Transverse colon (tissue), 4 donors: ENCODE measurements around the gene PKP4. TPM values are rescaled to one million over a fixed set of nuclear protein-coding genes. Genes with fewer than 3 reads are reported as not detected.

Experiments used
- DNase-seq: peaks from one replicate; pipeline ENCODE4 v3.0.0-alpha.2; 2019
- H3K27ac ChIP-seq, 4 donors: fragments of 200-600 bp; sonication (generic); 2 replicates each; pipeline ENCODE4 v1.5.1; 2016 to 2018; ENCODE audit warnings: inconsistent platforms in 4 of 4
- H3K27me3 ChIP-seq: fragments of 200-600 bp; sonication (generic); 2 replicates; pipeline ENCODE4 v1.5.1; 2017; ENCODE audit warnings: inconsistent platforms
- H3K36me3 ChIP-seq, 4 donors: fragments of 200-600 bp; sonication (generic); 2 replicates each; pipeline ENCODE4 v1.5.1; 2017 to 2019; ENCODE audit warnings: inconsistent platforms in 4 of 4
- H3K4me1 ChIP-seq, 4 donors: fragments of 200-600 bp; sonication (generic); 2 replicates each; pipeline ENCODE4 v1.5.1; 2017 to 2020; ENCODE audit warnings: inconsistent platforms in 4 of 4
- H3K4me3 ChIP-seq, 4 donors: fragments of 200-600 bp; sonication (generic); 1 replicate in 1 of 4; 2 replicates in 3 of 4; pipeline versions ENCODE4 v1.5.1 to v1.6.1; 2017 to 2019; ENCODE audit warnings: inconsistent platforms in 4 of 4
- H3K9me3 ChIP-seq, 2 donors: fragments of 200-600 bp; sonication (generic); 2 replicates each; pipeline ENCODE4 v1.5.1; 2017 to 2019; ENCODE audit warnings: inconsistent platforms in 2 of 2
- EP300 ChIP-seq: sonication (generic); formaldehyde crosslinking; IDR thresholded peaks from one replicate; pipeline ENCODE4 v1.6.1; 2017; ENCODE audit warnings: antibody characterized with exemption, low read depth
- POLR2A ChIP-seq: fragments of 450-650 bp; IDR thresholded peaks from one replicate; pipeline ENCODE4 v1.6.1; 2016; ENCODE audit warnings: antibody characterized with exemption, mild to moderate bottlenecking, moderate library complexity
- POLR2AphosphoS5 ChIP-seq, 3 donors: sonication (generic); formaldehyde crosslinking; IDR thresholded peaks; one replicate each; pipeline ENCODE4 v1.6.1; 2016; ENCODE audit warnings: antibody characterized with exemption in 3 of 3
- WGBS, 2 donors: methylation state at CpG; one replicate each; pipeline ENCODE4 v1.1.5; 2018; ENCODE audit warnings: low coverage in 1 of 2; 5-methylcytosine and 5-hydroxymethylcytosine counted together
- in situ Hi-C, 4 donors: fragments of 200-750 bp; cut with MboI; loops; one replicate each; pipeline versions ENCODE4 v1.15.0 to v1.15.1; 2017; ENCODE audit warnings: low sequenced_read_pairs in 3 of 4, low pct_ligation_motif_present in 1 of 4, low pct_unique_long_range_greater_than_20kb in 1 of 4
- intact Hi-C: fragments of 100-400 bp; cut with DNase I; formaldehyde crosslinking; loops from one replicate; pipeline ENCODE4 v1.15.1; 2023; ENCODE audit warnings: low total_unique reads
- total RNA-seq, 4 donors: library from RNA; depleted of rRNA; stranded (reverse); fragments of >200 nt; gene quantifications; one replicate each; pipeline ENCODE4 v1.1.0, GENCODE V29; 2016
- TF ChIP-seq, protein P1 (sequence below), 5 experiments: fragments of 200-600 bp in 3 of 5; fragments of 450-650 bp in 2 of 5; sonication (generic) in 3 of 5; IDR thresholded peaks; 1 replicate in 2 of 5; 2 replicates in 3 of 5; pipeline ENCODE4 v1.5.1; 2016 to 2017; ENCODE audit warnings: antibody characterized with exemption in 5 of 5, inconsistent platforms in 3 of 5, mild to moderate bottlenecking in 2 of 5, moderate library complexity in 1 of 5

Gene PKP4
- total RNA-seq, 4 donors from 2014 or later = 28.1 to 70.3 (median 58.3) TPM

- DNase-seq = no peak
- 89 to 95% methylated on average over 4 to 7 of the region's 7 CpGs for WGBS, 2 donors
- Histone ChIP-seq H3K27ac (no peak overlapping the region), H3K4me1 (no peaks in the 10 kb centered on the region), H3K27me3 (no peaks in the 10 kb centered on the region), H3K9me3 (no peaks in the 10 kb centered on the region), H3K4me3 (no peak overlapping the region), H3K36me3 (peaks cover 0 to 8% (median 3%) of the 10 kb centered on the region in 4 donors)
- in situ Hi-C loops = no loop called here
- TF ChIP-seq, protein P1, sequence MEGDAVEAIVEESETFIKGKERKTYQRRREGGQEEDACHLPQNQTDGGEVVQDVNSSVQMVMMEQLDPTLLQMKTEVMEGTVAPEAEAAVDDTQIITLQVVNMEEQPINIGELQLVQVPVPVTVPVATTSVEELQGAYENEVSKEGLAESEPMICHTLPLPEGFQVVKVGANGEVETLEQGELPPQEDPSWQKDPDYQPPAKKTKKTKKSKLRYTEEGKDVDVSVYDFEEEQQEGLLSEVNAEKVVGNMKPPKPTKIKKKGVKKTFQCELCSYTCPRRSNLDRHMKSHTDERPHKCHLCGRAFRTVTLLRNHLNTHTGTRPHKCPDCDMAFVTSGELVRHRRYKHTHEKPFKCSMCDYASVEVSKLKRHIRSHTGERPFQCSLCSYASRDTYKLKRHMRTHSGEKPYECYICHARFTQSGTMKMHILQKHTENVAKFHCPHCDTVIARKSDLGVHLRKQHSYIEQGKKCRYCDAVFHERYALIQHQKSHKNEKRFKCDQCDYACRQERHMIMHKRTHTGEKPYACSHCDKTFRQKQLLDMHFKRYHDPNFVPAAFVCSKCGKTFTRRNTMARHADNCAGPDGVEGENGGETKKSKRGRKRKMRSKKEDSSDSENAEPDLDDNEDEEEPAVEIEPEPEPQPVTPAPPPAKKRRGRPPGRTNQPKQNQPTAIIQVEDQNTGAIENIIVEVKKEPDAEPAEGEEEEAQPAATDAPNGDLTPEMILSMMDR (IDR thresholded peaks at IDR 0.05) = no peak
- no peak for TF ChIP-seq POLR2AphosphoS5 (IDR thresholded peaks at IDR 0.05)
- TF ChIP-seq POLR2A = no peak
- no peak for TF ChIP-seq EP300
- intact Hi-C loops = no loop called here
Measured at GRCh38 chr2:158676696-158677095, 219.9 kb downstream of the PKP4 start.

GRCh38 chr2:158677542-158677941, 220.8 kb downstream of the PKP4 start:
- no peaks in the 10 kb centered on the region for H3K9me3 ChIP-seq
- H3K27me3 ChIP-seq = no peaks in the 10 kb centered on the region
- H3K4me1 ChIP-seq = no peaks in the 10 kb centered on the region
- DNase-seq = no peak
- 86% methylated on average over 4 of the region's 4 CpGs for WGBS, 2 donors
- H3K4me3 ChIP-seq = no peak overlapping the region
- in situ Hi-C loops = no loop called here
- intact Hi-C loops = no loop called here
- TF ChIP-seq POLR2A (no peak), POLR2AphosphoS5 (IDR thresholded peaks at IDR 0.05) (no peak), EP300 (no peak)
- TF ChIP-seq, protein P1 (IDR thresholded peaks at IDR 0.05) = no peak
- H3K36me3 ChIP-seq = peaks cover 0 to 8% (median 3%) of the 10 kb centered on the region in 4 donors
- no peak overlapping the region for H3K27ac ChIP-seq

GRCh38 chr2:158681816-158682215, 225.1 kb downstream of the PKP4 start:
- Histone ChIP-seq H3K4me3 (no peak overlapping the region), H3K4me1 (no peaks in the 10 kb centered on the region), H3K27ac (no peak overlapping the region), H3K36me3 (peaks cover 0 to 3% (median 0%) of the 10 kb centered on the region in 4 donors), H3K9me3 (no peaks in the 10 kb centered on the region), H3K27me3 (no peaks in the 10 kb centered on the region)
- WGBS, 2 donors = 50 to 72% methylated on average over 2 of the region's 2 CpGs
- in situ Hi-C loops (no loop called here), intact Hi-C loops (no loop called here)
- DNase-seq = no peak
- TF ChIP-seq, protein P1 (IDR thresholded peaks at IDR 0.05) = no peak
- TF ChIP-seq EP300 (no peak), POLR2AphosphoS5 (IDR thresholded peaks at IDR 0.05) (no peak), POLR2A (no peak)

DNA sequence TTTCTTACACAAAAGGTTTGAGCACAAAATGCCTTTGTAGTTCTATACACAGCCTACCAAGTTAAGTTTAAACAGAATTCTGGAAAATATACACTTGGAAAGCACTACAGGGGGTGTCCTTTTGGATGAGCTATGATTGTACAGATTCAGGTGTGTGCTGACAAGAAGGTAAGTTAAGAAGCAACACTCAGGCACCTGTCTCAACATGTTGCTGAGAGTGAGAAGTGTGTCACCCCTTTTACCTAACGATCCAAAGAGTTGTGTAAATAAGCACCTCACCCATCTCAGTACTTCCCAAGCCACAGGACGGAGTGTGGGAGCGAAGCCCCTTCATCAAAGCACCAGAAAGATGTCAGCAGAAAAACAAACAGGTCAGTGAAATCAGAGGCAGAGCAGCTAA, 228.9 kb downstream of the PKP4 start:
- H3K9me3 ChIP-seq = no peaks in the 10 kb centered on the region
- H3K27ac ChIP-seq = no peak overlapping the region
- no peak for DNase-seq
- H3K4me3 ChIP-seq = no peak overlapping the region
- intact Hi-C loops = no loop called here
- in situ Hi-C loops = no loop called here
- no peaks in the 10 kb centered on the region for H3K27me3 ChIP-seq
- WGBS, 2 donors = 63 to 66% methylated on average over 3 of the region's 3 CpGs
- no peak for TF ChIP-seq POLR2AphosphoS5 (IDR thresholded peaks at IDR 0.05)
- TF ChIP-seq POLR2A = no peak
- TF ChIP-seq, protein P1 (IDR thresholded peaks at IDR 0.05) = no peak
- TF ChIP-seq EP300 = no peak
- no peaks in the 10 kb centered on the region for H3K4me1 ChIP-seq
- H3K36me3 ChIP-seq = no peaks in the 10 kb centered on the region
